Measurements from ENCODE around the gene CNIH1. TPM values are rescaled to one million over a fixed set of nuclear protein-coding genes. Genes with fewer than 3 reads are reported as not detected.
"Not testable (repeated sequence)": the region's sequence is repeated elsewhere in the genome, so short reads cannot be mapped to it uniquely, and the experiment has no call there.

CNIH1 gene
- total RNA-seq, 4 donors from 2014 or later = 29.3 to 61.8 (median 59.5) TPM

- Histone ChIP-seq H3K27ac (no peak overlapping the region), H3K4me1 (no peaks in the 10 kb centered on the region), H3K4me3 (no peak overlapping the region), H3K9me3 (peaks cover 0 to 9% (median 0%) of the 10 kb centered on the region in 4 donors), H3K36me3 (peaks cover 0 to 38% (median 0%) of the 10 kb centered on the region in 3 donors), H3K27me3 (no peaks in the 10 kb centered on the region)
- no peak for DNase-seq (ENCODE audit: low spot score in 2 of 2)
- no peak for TF ChIP-seq POLR2A (IDR thresholded peaks at IDR 0.05)
Measured at GRCh38 chr14:54467280-54467679, 26.1 kb upstream of the CNIH1 start.

GRCh38 chr14:54465654-54466053, 24.5 kb upstream of the CNIH1 start:
- Histone ChIP-seq H3K27me3 (no peaks in the 10 kb centered on the region), H3K27ac (no peak overlapping the region)

GRCh38 chr14:54462048-54462447, 20.9 kb upstream of the CNIH1 start:
- no peak overlapping the region for H3K27ac ChIP-seq
- 69 to 74% methylated on average over 5 of the region's 5 CpGs for WGBS, 2 donors
- no peak for TF ChIP-seq EP300 (IDR thresholded peaks at IDR 0.05)
- TF ChIP-seq CTCF (IDR thresholded peaks at IDR 0.05) = no peak
- TF ChIP-seq POLR2A (IDR thresholded peaks at IDR 0.05) = no peak
- H3K36me3 ChIP-seq = peaks cover 0 to 8% (median 0%) of the 10 kb centered on the region in 3 donors
- H3K27me3 ChIP-seq = no peaks in the 10 kb centered on the region
- H3K4me1 ChIP-seq = no peaks in the 10 kb centered on the region
- no peak overlapping the region for H3K4me3 ChIP-seq
- no peak for DNase-seq (ENCODE audit: low spot score in 2 of 2)
- peaks cover 0 to 9% (median 0%) of the 10 kb centered on the region in 4 donors for H3K9me3 ChIP-seq

More at GRCh38 chr14:54465654-54466053, 24.5 kb upstream of the CNIH1 start:
- no peak for TF ChIP-seq EP300 (IDR thresholded peaks at IDR 0.05)
- no peak for TF ChIP-seq CTCF (IDR thresholded peaks at IDR 0.05)
- no peak for TF ChIP-seq POLR2A (IDR thresholded peaks at IDR 0.05)
- H3K9me3 ChIP-seq = peaks cover 0 to 9% (median 0%) of the 10 kb centered on the region in 4 donors
- peaks cover 0 to 24% (median 0%) of the 10 kb centered on the region in 3 donors for H3K36me3 ChIP-seq
- no peak overlapping the region for H3K4me3 ChIP-seq
- no peaks in the 10 kb centered on the region for H3K4me1 ChIP-seq
- DNase-seq (ENCODE audit: low spot score in 2 of 2) = no peak
- 75 to 78% methylated on average over 4 of the region's 4 CpGs for WGBS, 2 donors

GRCh38 chr14:54459106-54459505, 17.9 kb upstream of the CNIH1 start:
- WGBS, 2 donors = 90 to 93% methylated on average over 3 of the region's 3 CpGs
- Histone ChIP-seq H3K36me3 (peaks cover 0 to 5% (median 0%) of the 10 kb centered on the region in 3 donors), H3K27me3 (no peaks in the 10 kb centered on the region), H3K27ac (no peak overlapping the region), H3K4me1 (no peaks in the 10 kb centered on the region), H3K9me3 (peaks cover 0 to 6% (median 0%) of the 10 kb centered on the region in 4 donors), H3K4me3 (no peak overlapping the region)
- TF ChIP-seq POLR2A (IDR thresholded peaks at IDR 0.05) = no peak
- TF ChIP-seq EP300 (IDR thresholded peaks at IDR 0.05) = no peak
- TF ChIP-seq CTCF (IDR thresholded peaks at IDR 0.05) = no peak
- DNase-seq (ENCODE audit: low spot score in 2 of 2) = no peak

GRCh38 chr14:54458536-54458935, 17.4 kb upstream of the CNIH1 start:
- not testable (repeated sequence) for H3K27me3 ChIP-seq; H3K27ac ChIP-seq; H3K4me1 ChIP-seq; H3K9me3 ChIP-seq; DNase-seq (ENCODE audit: low spot score in 2 of 2); H3K4me3 ChIP-seq; H3K36me3 ChIP-seq

- Histone ChIP-seq H3K9me3 (peaks cover 0 to 6% (median 0%) of the 10 kb centered on the region in 4 donors), H3K27me3 (no peaks in the 10 kb centered on the region), H3K4me1 (no peaks in the 10 kb centered on the region), H3K4me3 (no peak overlapping the region), H3K36me3 (peaks cover 0 to 5% (median 0%) of the 10 kb centered on the region in 3 donors), H3K27ac (no peak overlapping the region)
- no peak for DNase-seq (ENCODE audit: low spot score in 2 of 2)
- no peak for TF ChIP-seq POLR2A (IDR thresholded peaks at IDR 0.05)
- 61 to 62% methylated on average over 3 of the region's 3 CpGs for WGBS, 2 donors
Measured at GRCh38 chr14:54457609-54457996, 16.4 kb upstream of the CNIH1 start.

GRCh38 chr14:54456820-54457608, 15.8 kb upstream of the CNIH1 start:
- WGBS, 2 donors = 94 to 96% methylated on average over 1 of the region's 1 CpG
- H3K4me1 ChIP-seq; H3K4me3 ChIP-seq; H3K27ac ChIP-seq; H3K36me3 ChIP-seq; H3K27me3 ChIP-seq; DNase-seq (ENCODE audit: low spot score in 2 of 2); H3K9me3 ChIP-seq: not testable (repeated sequence)

Data from tibial nerve (tissue), 4 donors.